ENCODE results near the gene MAN2B2.

- no peak for TF ChIP-seq CTCF (IDR thresholded peaks at IDR 0.05)
- no peak for TF ChIP-seq POLR2A (IDR thresholded peaks at IDR 0.05)
Measured at GRCh38 chr4:6660430-6660829, 85.4 kb downstream of the MAN2B2 start.
